Fibroblast of lung (primary cell): ENCODE data around the gene HSP90B1. TPM values are rescaled to one million over a fixed set of nuclear protein-coding genes. Genes with fewer than 3 reads are reported as not detected.

Source experiments
- DNase-seq, 2 donors: peaks; one replicate each; pipeline versions ENCODE4 v3.0.0 to v3.0.0-alpha.2; 2010; ENCODE audit warnings: low read depth in 2 of 2
- H2AFZ ChIP-seq: 2 replicates; pipeline ENCODE4 v1.5.1; 2012; ENCODE audit warnings: low read length, control low read depth, inconsistent platforms
- H3K27ac ChIP-seq: 2 replicates; pipeline ENCODE4 v1.5.1; 2011; ENCODE audit warnings: low read length, control low read depth; ENCODE audit not compliant: insufficient read depth
- H3K27me3 ChIP-seq: 2 replicates; pipeline ENCODE4 v1.5.1; 2011; ENCODE audit warnings: mild to moderate bottlenecking, low read length; ENCODE audit not compliant: control insufficient read depth, insufficient read depth
- H3K36me3 ChIP-seq: 2 replicates; pipeline ENCODE4 v1.5.1; 2011; ENCODE audit warnings: low read length; ENCODE audit not compliant: control insufficient read depth, insufficient read depth
- H3K4me1 ChIP-seq: 2 replicates; pipeline ENCODE4 v1.5.1; 2011; ENCODE audit warnings: low read length; ENCODE audit not compliant: control insufficient read depth, insufficient read depth; ENCODE audit errors: extremely low read depth
- H3K4me2 ChIP-seq: 2 replicates; pipeline ENCODE4 v1.5.1; 2011; ENCODE audit warnings: low read length, control low read depth; ENCODE audit not compliant: insufficient read depth; ENCODE audit errors: extremely low read depth
- H3K4me3 ChIP-seq, 4 experiments: fragments of 200-600 bp in 1 of 4; sonication (generic) in 1 of 4; replicated peaks in 1 of 4; 2 replicates each; pipeline ENCODE4 v1.5.1; 2011 to 2016; ENCODE audit warnings: low read length in 4 of 4, low read depth in 3 of 4, mild to moderate bottlenecking in 3 of 4, control low read depth in 2 of 4, inconsistent platforms in 1 of 4, mixed read lengths in 1 of 4; ENCODE audit not compliant: insufficient read depth in 1 of 4; ENCODE audit errors: control extremely low read depth in 1 of 4
- H3K79me2 ChIP-seq: 2 replicates; pipeline ENCODE4 v1.5.1; 2012; ENCODE audit warnings: mild to moderate bottlenecking, low read length, inconsistent platforms; ENCODE audit not compliant: control insufficient read depth, insufficient read depth
- H3K9ac ChIP-seq: 2 replicates; pipeline ENCODE4 v1.5.1; 2011; ENCODE audit warnings: mild to moderate bottlenecking, low read length, control low read depth; ENCODE audit not compliant: insufficient read depth
- H3K9me3 ChIP-seq: 2 replicates; pipeline ENCODE4 v1.5.1; 2012; ENCODE audit warnings: low read depth, low read length; ENCODE audit not compliant: control insufficient read depth, insufficient read depth
- H4K20me1 ChIP-seq: 2 replicates; pipeline ENCODE4 v1.5.1; 2011; ENCODE audit warnings: low read length; ENCODE audit not compliant: control insufficient read depth, insufficient read depth; ENCODE audit errors: extremely low read depth
- CTCF ChIP-seq, 2 donors: IDR thresholded peaks in 1 of 2; conservative IDR thresholded peaks in 1 of 2; 1 replicate in 1 of 2; 2 replicates in 1 of 2; pipeline ENCODE4 v1.5.1; 2011 to 2012; ENCODE audit warnings: low read length in 2 of 2, control low read depth in 1 of 2, inconsistent platforms in 1 of 2, low read depth in 1 of 2, mild to moderate bottlenecking in 1 of 2
- EZH2 ChIP-seq: IDR thresholded peaks from 2 replicates; pipeline ENCODE4 v1.5.1; 2012; ENCODE audit warnings: low read length, control low read depth, mild to moderate bottlenecking; ENCODE audit errors: missing control alignments
- polyA plus RNA-seq, 2 donors: library from polyadenylated mRNA; depleted of rRNA in 1 of 2; stranded (reverse) in 1 of 2; unstranded in 1 of 2; fragments of >200 nt; gene quantifications; 2 replicates each; pipeline ENCODE4 v1.2.1, GENCODE V29; 2011 to 2012; ENCODE audit warnings: missing spikeins in 1 of 2
- total RNA-seq: library from RNA; depleted of rRNA; stranded (reverse); fragments of >200 nt; gene quantifications from 2 replicates; pipeline ENCODE4 v1.2.1, GENCODE V29; 2014

The HSP90B1 gene
- total and polyA plus RNA-seq, 2 donors (not counting 1 experiment from before 2014, with no cell fraction given), result 983 to 1,015 TPM

GRCh38 chr12:103903993-103904392 is 26.2 kb upstream of the HSP90B1 start:
- no peak for DNase-seq
- H3K4me1 ChIP-seq, result peaks cover 3% of the 10 kb centered on the region

GRCh38 chr12:103905730-103906349 is 24.4 kb upstream of the HSP90B1 start:
- Histone ChIP-seq H3K9me3 (no peaks in the 10 kb centered on the region), H3K36me3 (no peaks in the 10 kb centered on the region), H3K27ac (no peak overlapping the region), H3K4me1 (peaks cover 3% of the 10 kb centered on the region), H2AFZ (no peak overlapping the region), H3K27me3 (peaks cover 8% of the 10 kb centered on the region), H3K79me2 (no peaks in the 10 kb centered on the region), H3K9ac (no peak overlapping the region), H3K4me2 (no peak overlapping the region), H4K20me1 (no peaks in the 10 kb centered on the region), H3K4me3 (no peak overlapping the region)
- TF ChIP-seq EZH2, result no peak
- TF ChIP-seq CTCF (conservative IDR thresholded peaks at IDR 0.05 in 1 of 2, IDR thresholded peaks at IDR 0.05 in 1 of 2; ENCODE audit: low read depth in 1 of 2, low read length in 2 of 2), result no peak
- no peak for DNase-seq

More at GRCh38 chr12:103903993-103904392, 26.2 kb upstream of the HSP90B1 start:
- H3K27me3 ChIP-seq, result peaks cover 11% of the 10 kb centered on the region
- no peak overlapping the region for H2AFZ ChIP-seq
- TF ChIP-seq EZH2 (no peak), CTCF (conservative IDR thresholded peaks at IDR 0.05 in 1 of 2, IDR thresholded peaks at IDR 0.05 in 1 of 2; ENCODE audit: low read depth in 1 of 2, low read length in 2 of 2) (no peak)
- no peaks in the 10 kb centered on the region for H4K20me1 ChIP-seq
- no peaks in the 10 kb centered on the region for H3K79me2 ChIP-seq
- H3K4me3 ChIP-seq, result no peak overlapping the region
- no peak overlapping the region for H3K27ac ChIP-seq
- H3K36me3 ChIP-seq, result no peaks in the 10 kb centered on the region
- no peaks in the 10 kb centered on the region for H3K9me3 ChIP-seq
- no peak overlapping the region for H3K9ac ChIP-seq
- no peak overlapping the region for H3K4me2 ChIP-seq

- Histone ChIP-seq H4K20me1 (no peaks in the 10 kb centered on the region), H3K27ac (no peak overlapping the region), H3K9ac (no peak overlapping the region), H3K36me3 (no peaks in the 10 kb centered on the region), H3K9me3 (no peaks in the 10 kb centered on the region), H2AFZ (no peak overlapping the region), H3K27me3 (peaks cover 2% of the 10 kb centered on the region), H3K79me2 (no peaks in the 10 kb centered on the region), H3K4me2 (no peak overlapping the region), H3K4me3 (no peak overlapping the region), H3K4me1 (peaks cover 3% of the 10 kb centered on the region)
- TF ChIP-seq EZH2 (no peak), CTCF (conservative IDR thresholded peaks at IDR 0.05 in 1 of 2, IDR thresholded peaks at IDR 0.05 in 1 of 2; ENCODE audit: low read depth in 1 of 2, low read length in 2 of 2) (no peak)
- no peak for DNase-seq
Measured at GRCh38 chr12:103908246-103908541, 22.0 kb upstream of the HSP90B1 start.
